Colonic mucosa (tissue), 4 donors: ENCODE results near the gene TMEM14A. TPM values are rescaled to one million over a fixed set of nuclear protein-coding genes. Genes with fewer than 3 reads are reported as not detected.

Source experiments
- DNase-seq: peaks from one replicate; pipeline ENCODE4 v3.0.0-alpha.2; 2020
- H3K27ac ChIP-seq: fragments of 200-600 bp; one replicate; pipeline ENCODE4 v1.8.0; 2021
- H3K27me3 ChIP-seq: fragments of 200-600 bp; one replicate; pipeline ENCODE4 v1.8.0; 2021
- H3K36me3 ChIP-seq: fragments of 200-600 bp; one replicate; pipeline ENCODE4 v1.8.0; 2021
- H3K4me1 ChIP-seq: fragments of 200-600 bp; one replicate; pipeline ENCODE4 v1.8.0; 2021; ENCODE audit warnings: mild to moderate bottlenecking
- H3K4me3 ChIP-seq: fragments of 200-600 bp; one replicate; pipeline ENCODE4 v1.8.0; 2021
- H3K9ac ChIP-seq, 2 donors: one replicate each; pipeline ENCODE4 v1.7.0; 2013; ENCODE audit warnings: control low read depth in 2 of 2, low read depth in 2 of 2, low read length in 2 of 2
- H3K9me3 ChIP-seq: fragments of 200-600 bp; one replicate; pipeline ENCODE4 v1.8.0; 2021
- CTCF ChIP-seq: fragments of 200-600 bp; IDR thresholded peaks from one replicate; pipeline ENCODE4 v1.8.0; 2022; ENCODE audit warnings: antibody characterized with exemption, mild to moderate bottlenecking
- intact Hi-C: fragments of 100-400 bp; cut with DNase I; formaldehyde crosslinking; loops from one replicate; pipeline ENCODE4 v1.14.1; 2022
- total RNA-seq, 2 donors: library from RNA; stranded (reverse); fragmentation: NEBNext Ultra II Directional in 1 of 2; extraction: Animal tissue kit (Norgen Biotek cat#: 25700) in 1 of 2; gene quantifications; one replicate each; pipeline ENCODE4 v1.2.1, GENCODE V29; 2021
- donor health status: healthy.
- donor health status: DM: no; HTN: no; CAD: no.
- donor health status: DM: no; HTN: no; CAD: no.

The TMEM14A gene
- total RNA-seq, 2 donors from 2014 or later: 22.0 to 24.1 TPM

GRCh38 chr6:52663936-52664185 is 7.1 kb upstream of the TMEM14A start:
- intact Hi-C loops: loop anchor here (5.0 to 10.0 kb wide), 2 partner anchors 159 to 247 kb away; no protein-coding TSS in a partner anchor
- Histone ChIP-seq H3K36me3 (no peaks in the 10 kb centered on the region), H3K27me3 (no peaks in the 10 kb centered on the region), H3K4me3 (peak overlapping the region; percentile 64), H3K27ac (peak overlapping the region; percentile 65), H3K9ac (peak overlapping the region; percentile 85 to 89), H3K4me1 (peaks cover 4% of the 10 kb centered on the region), H3K9me3 (no peaks in the 10 kb centered on the region)
- DNase-seq: no peak
- peak; percentile 9 for TF ChIP-seq CTCF

GRCh38 chr6:52664186-52664990 is 6.5 kb upstream of the TMEM14A start:
- no peaks in the 10 kb centered on the region for H3K27me3 ChIP-seq
- H3K4me3 ChIP-seq: peak overlapping the region; percentile 64

GRCh38 chr6:52664991-52665686 is 5.8 kb upstream of the TMEM14A start:
- intact Hi-C loops: loop anchor here (5.0 to 10.0 kb wide), 3 partner anchors 160 to 383 kb away; partner anchors contain the start of gene MCM3
- TF ChIP-seq CTCF: no peak
- DNase-seq: no peak

More at GRCh38 chr6:52664186-52664990, 6.5 kb upstream of the TMEM14A start:
- H3K9ac ChIP-seq: peak overlapping the region; percentile 85 to 89
- peak; percentile 95 for DNase-seq
- TF ChIP-seq CTCF: no peak
- peaks cover 4% of the 10 kb centered on the region for H3K4me1 ChIP-seq
- intact Hi-C loops: loop anchor here (5.0 to 10.0 kb wide), 2 partner anchors 160 to 247 kb away; no protein-coding TSS in a partner anchor
- H3K27ac ChIP-seq: peak overlapping the region; percentile 65
- no peaks in the 10 kb centered on the region for H3K9me3 ChIP-seq
- H3K36me3 ChIP-seq: no peaks in the 10 kb centered on the region

GRCh38 chr6:52666071-52666470 is 4.8 kb upstream of the TMEM14A start:
- Histone ChIP-seq H3K9me3 (no peaks in the 10 kb centered on the region), H3K36me3 (no peaks in the 10 kb centered on the region), H3K27ac (no peak overlapping the region), H3K9ac (no peak overlapping the region), H3K27me3 (no peaks in the 10 kb centered on the region), H3K4me1 (peaks cover 7% of the 10 kb centered on the region), H3K4me3 (no peak overlapping the region)
- no peak for DNase-seq
- no peak for TF ChIP-seq CTCF
- intact Hi-C loops: loop anchor here (5.0 to 10.0 kb wide), 2 partner anchors 161 to 384 kb away; partner anchors contain the start of gene MCM3

More at GRCh38 chr6:52664991-52665686, 5.8 kb upstream of the TMEM14A start:
- Histone ChIP-seq H3K36me3 (no peaks in the 10 kb centered on the region), H3K9me3 (no peaks in the 10 kb centered on the region), H3K9ac (peak overlapping the region in 1 of 2 donors; percentile 85), H3K4me1 (peaks cover 4% of the 10 kb centered on the region), H3K27me3 (no peaks in the 10 kb centered on the region), H3K27ac (no peak overlapping the region), H3K4me3 (peak overlapping the region; percentile 64)

- no peak overlapping the region for H3K9ac ChIP-seq
- H3K36me3 ChIP-seq: no peaks in the 10 kb centered on the region
- no peak overlapping the region for H3K4me3 ChIP-seq
- no peak for DNase-seq
- no peak overlapping the region for H3K27ac ChIP-seq
- intact Hi-C loops: loop anchor here (5.0 to 10.0 kb wide), 2 partner anchors 162 to 384 kb away; partner anchors contain the start of gene MCM3
- TF ChIP-seq CTCF: no peak
- peaks cover 7% of the 10 kb centered on the region for H3K4me1 ChIP-seq
- no peaks in the 10 kb centered on the region for H3K9me3 ChIP-seq
- H3K27me3 ChIP-seq: no peaks in the 10 kb centered on the region
Observed at GRCh38 chr6:52666523-52666922, 4.4 kb upstream of the TMEM14A start.
